HepG2 (cell line): ENCODE data around the gene ZNF512B. TPM values are rescaled to one million over a fixed set of nuclear protein-coding genes. Genes with fewer than 3 reads are reported as not detected.

Experiments
- ATF7 ChIP-seq, 2 experiments: fragments of 450-650 bp in 1 of 2; sonication (generic) in 1 of 2; formaldehyde crosslinking in 1 of 2; IDR thresholded peaks; 2 replicates each; pipeline versions ENCODE4 v1.4.0 to v1.6.1; 2016 to 2020; ENCODE audit warnings: antibody characterized with exemption in 1 of 2, mild to moderate bottlenecking in 1 of 2, missing genetic modification reagents in 1 of 2
- CBX5 ChIP-seq: sonication (generic); formaldehyde crosslinking; IDR thresholded peaks from 2 replicates; pipeline ENCODE4 v1.4.0; 2020; ENCODE audit warnings: missing genetic modification reagents, borderline replicate concordance
- KLF13 ChIP-seq: sonication (generic); formaldehyde crosslinking; IDR thresholded peaks from 2 replicates; pipeline ENCODE4 v1.4.0; 2020; ENCODE audit warnings: mild to moderate bottlenecking, missing genetic modification reagents
- PHF21A ChIP-seq: sonication (generic); formaldehyde crosslinking; IDR thresholded peaks from 2 replicates; pipeline ENCODE4 v1.5.0; 2020; ENCODE audit warnings: mild to moderate bottlenecking, missing genetic modification reagents
- REXO4 ChIP-seq: sonication (generic); formaldehyde crosslinking; IDR thresholded peaks from 2 replicates; pipeline ENCODE4 v1.8.0; 2022; ENCODE audit warnings: missing genetic modification reagents, mild to moderate bottlenecking, borderline replicate concordance
- TAF1 ChIP-seq: sonication (generic); formaldehyde crosslinking; IDR thresholded peaks from 2 replicates; pipeline ENCODE4 v1.4.0; 2020; ENCODE audit warnings: missing genetic modification reagents
- ZC3H4 ChIP-seq: sonication (generic); formaldehyde crosslinking; IDR thresholded peaks from 2 replicates; pipeline ENCODE4 v1.4.0; 2020; ENCODE audit warnings: missing genetic modification reagents, borderline replicate concordance
- ZNF235 ChIP-seq: sonication (generic); formaldehyde crosslinking; IDR thresholded peaks from 2 replicates; pipeline ENCODE4 v1.8.1; 2023; ENCODE audit warnings: mild to moderate bottlenecking, missing genetic modification reagents, borderline replicate concordance
- ZNF337 ChIP-seq: sonication (generic); formaldehyde crosslinking; IDR thresholded peaks from 2 replicates; pipeline ENCODE4 v1.5.1; 2020; ENCODE audit warnings: missing genetic modification reagents, low read depth, mild to moderate bottlenecking, borderline replicate concordance
- polyA plus RNA-seq, 8 experiments: library from polyadenylated mRNA; depleted of rRNA in 3 of 8; stranded (reverse) in 7 of 8; unstranded in 1 of 8; fragments of >200 nt; fragmentation: Illumina TruSeq in 4 of 8; extraction: Trizol in 4 of 8; gene quantifications; 2 replicates each; pipeline versions ENCODE4 v1.2.1 to v1.2.3, GENCODE V29; 2011 to 2016; ENCODE audit warnings: low read depth in 4 of 8, missing spikeins in 1 of 8, mixed read lengths in 1 of 8; ENCODE audit not compliant: insufficient read depth in 1 of 8
- total RNA-seq, 5 experiments: library from RNA; depleted of rRNA; stranded (reverse); fragments of >200 nt; fragmentation: Illumina TruSeq; extraction: Trizol; gene quantifications; 2 replicates each; pipeline ENCODE4 v1.2.3, GENCODE V29; 2016; ENCODE audit warnings: low read depth in 1 of 5
- TF ChIP-seq, protein P1 (sequence below): sonication (generic); formaldehyde crosslinking; IDR thresholded peaks from 2 replicates; pipeline ENCODE4 v1.5.0; 2020; ENCODE audit warnings: mild to moderate bottlenecking, missing genetic modification reagents
- TF ChIP-seq, protein P2 (sequence below): sonication (generic); formaldehyde crosslinking; conservative IDR thresholded peaks from 2 replicates; pipeline ENCODE4 v1.5.0; 2020; ENCODE audit warnings: missing genetic modification reagents
- TF ChIP-seq, protein P3 (sequence below): sonication (generic); formaldehyde crosslinking; IDR thresholded peaks from 2 replicates; pipeline ENCODE4 v1.4.0; 2020; ENCODE audit warnings: missing genetic modification reagents
- TF ChIP-seq, protein P4 (sequence below): sonication (generic); formaldehyde crosslinking; IDR thresholded peaks from 2 replicates; pipeline ENCODE4 v1.5.0; 2020; ENCODE audit warnings: missing genetic modification reagents, mild to moderate bottlenecking, borderline replicate concordance
- TF ChIP-seq, protein P5 (sequence below): sonication (generic); formaldehyde crosslinking; IDR thresholded peaks from 2 replicates; pipeline ENCODE4 v1.4.0; 2020; ENCODE audit warnings: mild to moderate bottlenecking, missing genetic modification reagents, borderline replicate concordance

Gene ZNF512B
- total and polyA plus RNA-seq, 2 of the 13 experiments (the other 11 are each of a cell fraction or from before 2014, with no cell fraction given) = 11.5 to 30.6 TPM

DNA sequence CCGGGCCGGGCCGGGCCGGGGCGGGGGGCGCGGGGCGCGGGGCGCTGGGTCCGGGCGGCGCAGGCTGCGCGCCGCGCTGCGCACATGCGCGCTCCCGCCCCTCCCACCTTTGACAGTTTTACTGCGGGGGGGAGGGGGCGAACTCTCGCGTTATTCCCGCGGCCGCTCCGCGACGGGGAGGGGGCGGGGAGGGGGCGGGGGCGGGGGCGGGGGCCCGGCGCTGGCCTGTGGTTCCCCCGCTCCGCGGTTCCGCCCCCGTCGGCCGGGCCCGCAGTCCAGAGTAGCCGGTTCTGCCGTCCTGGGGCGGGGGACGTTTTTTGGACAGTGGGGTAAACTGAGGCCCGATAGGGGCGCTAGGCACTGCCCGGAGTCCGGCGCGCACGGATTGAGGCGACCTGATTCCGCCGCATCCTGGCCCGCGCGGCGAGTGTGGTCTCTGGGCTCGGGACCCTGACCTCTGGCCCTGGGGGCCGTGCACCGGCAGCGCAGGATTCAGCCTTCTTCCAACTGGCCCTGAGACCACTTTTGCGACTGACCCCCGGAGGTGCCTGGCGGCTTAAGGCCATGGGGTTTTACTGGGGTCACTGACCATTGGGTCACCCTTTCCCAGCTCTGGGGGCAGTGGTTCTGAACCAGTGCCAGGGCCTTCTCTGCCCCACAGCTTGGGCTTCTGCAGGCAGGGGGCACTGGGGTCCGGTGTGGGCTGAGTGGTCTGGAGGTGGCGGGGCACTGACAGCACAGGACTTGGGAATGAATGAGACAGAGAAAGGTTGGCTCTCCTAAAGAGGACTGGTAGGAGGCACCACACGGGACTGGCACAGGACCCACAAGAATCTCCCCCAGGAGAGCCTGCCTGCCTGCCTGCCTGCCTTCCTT, at the start of gene ZNF512B (continued):
- TF ChIP-seq, protein P1, sequence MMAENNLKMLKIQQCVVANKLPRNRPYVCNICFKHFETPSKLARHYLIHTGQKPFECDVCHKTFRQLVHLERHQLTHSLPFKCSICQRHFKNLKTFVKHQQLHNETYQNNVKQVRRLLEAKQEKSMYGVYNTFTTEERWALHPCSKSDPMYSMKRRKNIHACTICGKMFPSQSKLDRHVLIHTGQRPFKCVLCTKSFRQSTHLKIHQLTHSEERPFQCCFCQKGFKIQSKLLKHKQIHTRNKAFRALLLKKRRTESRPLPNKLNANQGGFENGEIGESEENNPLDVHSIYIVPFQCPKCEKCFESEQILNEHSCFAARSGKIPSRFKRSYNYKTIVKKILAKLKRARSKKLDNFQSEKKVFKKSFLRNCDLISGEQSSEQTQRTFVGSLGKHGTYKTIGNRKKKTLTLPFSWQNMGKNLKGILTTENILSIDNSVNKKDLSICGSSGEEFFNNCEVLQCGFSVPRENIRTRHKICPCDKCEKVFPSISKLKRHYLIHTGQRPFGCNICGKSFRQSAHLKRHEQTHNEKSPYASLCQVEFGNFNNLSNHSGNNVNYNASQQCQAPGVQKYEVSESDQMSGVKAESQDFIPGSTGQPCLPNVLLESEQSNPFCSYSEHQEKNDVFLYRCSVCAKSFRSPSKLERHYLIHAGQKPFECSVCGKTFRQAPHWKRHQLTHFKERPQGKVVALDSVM (CRISPR knock-in tag) = no peak
- TF ChIP-seq, protein P2, sequence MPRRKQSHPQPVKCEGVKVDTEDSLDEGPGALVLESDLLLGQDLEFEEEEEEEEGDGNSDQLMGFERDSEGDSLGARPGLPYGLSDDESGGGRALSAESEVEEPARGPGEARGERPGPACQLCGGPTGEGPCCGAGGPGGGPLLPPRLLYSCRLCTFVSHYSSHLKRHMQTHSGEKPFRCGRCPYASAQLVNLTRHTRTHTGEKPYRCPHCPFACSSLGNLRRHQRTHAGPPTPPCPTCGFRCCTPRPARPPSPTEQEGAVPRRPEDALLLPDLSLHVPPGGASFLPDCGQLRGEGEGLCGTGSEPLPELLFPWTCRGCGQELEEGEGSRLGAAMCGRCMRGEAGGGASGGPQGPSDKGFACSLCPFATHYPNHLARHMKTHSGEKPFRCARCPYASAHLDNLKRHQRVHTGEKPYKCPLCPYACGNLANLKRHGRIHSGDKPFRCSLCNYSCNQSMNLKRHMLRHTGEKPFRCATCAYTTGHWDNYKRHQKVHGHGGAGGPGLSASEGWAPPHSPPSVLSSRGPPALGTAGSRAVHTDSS (CRISPR knock-in tag) = no peak
- TF ChIP-seq, protein P3, sequence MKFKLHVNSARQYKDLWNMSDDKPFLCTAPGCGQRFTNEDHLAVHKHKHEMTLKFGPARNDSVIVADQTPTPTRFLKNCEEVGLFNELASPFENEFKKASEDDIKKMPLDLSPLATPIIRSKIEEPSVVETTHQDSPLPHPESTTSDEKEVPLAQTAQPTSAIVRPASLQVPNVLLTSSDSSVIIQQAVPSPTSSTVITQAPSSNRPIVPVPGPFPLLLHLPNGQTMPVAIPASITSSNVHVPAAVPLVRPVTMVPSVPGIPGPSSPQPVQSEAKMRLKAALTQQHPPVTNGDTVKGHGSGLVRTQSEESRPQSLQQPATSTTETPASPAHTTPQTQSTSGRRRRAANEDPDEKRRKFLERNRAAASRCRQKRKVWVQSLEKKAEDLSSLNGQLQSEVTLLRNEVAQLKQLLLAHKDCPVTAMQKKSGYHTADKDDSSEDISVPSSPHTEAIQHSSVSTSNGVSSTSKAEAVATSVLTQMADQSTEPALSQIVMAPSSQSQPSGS = no peak
- TF ChIP-seq, protein P4, sequence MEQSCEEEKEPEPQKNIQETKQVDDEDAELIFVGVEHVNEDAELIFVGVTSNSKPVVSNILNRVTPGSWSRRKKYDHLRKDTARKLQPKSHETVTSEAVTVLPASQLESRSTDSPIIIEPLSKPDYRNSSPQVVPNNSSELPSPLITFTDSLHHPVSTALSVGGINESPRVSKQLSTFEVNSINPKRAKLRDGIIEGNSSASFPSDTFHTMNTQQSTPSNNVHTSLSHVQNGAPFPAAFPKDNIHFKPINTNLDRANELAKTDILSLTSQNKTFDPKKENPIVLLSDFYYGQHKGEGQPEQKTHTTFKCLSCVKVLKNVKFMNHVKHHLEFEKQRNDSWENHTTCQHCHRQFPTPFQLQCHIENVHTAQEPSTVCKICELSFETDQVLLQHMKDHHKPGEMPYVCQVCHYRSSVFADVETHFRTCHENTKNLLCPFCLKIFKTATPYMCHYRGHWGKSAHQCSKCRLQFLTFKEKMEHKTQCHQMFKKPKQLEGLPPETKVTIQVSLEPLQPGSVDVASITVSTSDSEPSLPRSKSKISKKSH (CRISPR knock-in tag) = peak; percentile 87
- TF ChIP-seq PHF21A (CRISPR knock-in tag) (peak; percentile 42; the same call in 1 of the 2 replicates), CBX5 (peak; percentile 16; the same call in 1 of the 2 replicates), KLF13 (CRISPR knock-in tag) (peak; percentile 47; the same call in 1 of the 2 replicates), REXO4 (no peak), ZC3H4 (CRISPR knock-in tag) (peak; percentile 64; the same call in 1 of the 2 replicates), ZNF337 (no peak), ZNF235 (CRISPR knock-in tag) (no peak; the same call in 1 of the 2 replicates), TAF1 (CRISPR knock-in tag) (peak; percentile 50), ATF7 (IDR thresholded peaks at IDR 0.05) (no peak), ATF7 (CRISPR knock-in tag; IDR thresholded peaks at IDR 0.05) (no peak; the same call in 1 of the 2 replicates)
- TF ChIP-seq, protein P5, sequence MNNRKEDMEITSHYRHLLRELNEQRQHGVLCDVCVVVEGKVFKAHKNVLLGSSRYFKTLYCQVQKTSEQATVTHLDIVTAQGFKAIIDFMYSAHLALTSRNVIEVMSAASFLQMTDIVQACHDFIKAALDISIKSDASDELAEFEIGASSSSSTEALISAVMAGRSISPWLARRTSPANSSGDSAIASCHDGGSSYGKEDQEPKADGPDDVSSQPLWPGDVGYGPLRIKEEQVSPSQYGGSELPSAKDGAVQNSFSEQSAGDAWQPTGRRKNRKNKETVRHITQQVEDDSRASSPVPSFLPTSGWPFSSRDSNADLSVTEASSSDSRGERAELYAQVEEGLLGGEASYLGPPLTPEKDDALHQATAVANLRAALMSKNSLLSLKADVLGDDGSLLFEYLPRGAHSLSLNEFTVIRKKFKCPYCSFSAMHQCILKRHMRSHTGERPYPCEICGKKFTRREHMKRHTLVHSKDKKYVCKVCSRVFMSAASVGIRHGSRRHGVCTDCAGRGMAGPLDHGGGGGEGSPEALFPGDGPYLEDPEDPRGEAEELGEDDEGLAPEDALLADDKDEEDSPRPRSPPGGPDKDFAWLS (CRISPR knock-in tag) = 0 out of 2 replicates have a peak, but pooled peaks have one; percentile 61
